Mammary epithelial cell (primary cell): ENCODE results near the gene SPAG9.

Experiments used
- CTCF ChIP-seq, 2 donors: IDR thresholded peaks in 1 of 2; conservative IDR thresholded peaks in 1 of 2; 2 replicates each; pipeline ENCODE4 v1.5.1; 2011 to 2012; ENCODE audit warnings: inconsistent platforms in 2 of 2, low read length in 2 of 2, mild to moderate bottlenecking in 2 of 2, control low read depth in 1 of 2, low read depth in 1 of 2; ENCODE audit not compliant: insufficient read depth in 1 of 2; ENCODE audit errors: extremely low read depth in 1 of 2
- EZH2 ChIP-seq: IDR thresholded peaks from 2 replicates; pipeline ENCODE4 v1.6.1; 2012; ENCODE audit warnings: low read length, inconsistent platforms, borderline replicate concordance

- no peak for TF ChIP-seq EZH2
- no peak for TF ChIP-seq CTCF (conservative IDR thresholded peaks at IDR 0.05 in 1 of 2, IDR thresholded peaks at IDR 0.05 in 1 of 2; ENCODE audit: extremely low read depth in 1 of 2, insufficient read depth in 1 of 2, low read depth in 1 of 2, low read length in 2 of 2)
Observed at GRCh38 chr17:50989149-50989548, 131.5 kb downstream of the SPAG9 start.
